HG02852 (cell line): ENCODE data around the gene TMIGD1.

Source experiments
- ATAC-seq: cut with Tn5 transposase; IDR thresholded peaks from one replicate; pipeline ENCODE4 v1.9.1; 2021; ENCODE audit warnings: mild to moderate bottlenecking, moderate library complexity; ENCODE audit not compliant: unreplicated experiment

The TMIGD1 gene

GRCh38 chr17:30290696-30291542, 42.9 kb downstream of the TMIGD1 start:
- ATAC-seq, result peak; percentile 55

- no peak for ATAC-seq
Observed at GRCh38 chr17:30290077-30290476, 43.8 kb downstream of the TMIGD1 start.

GRCh38 chr17:30279156-30279555, 54.7 kb downstream of the TMIGD1 start:
- no peak for ATAC-seq

- ATAC-seq, result no peak
Observed at GRCh38 chr17:30278032-30278431, 55.8 kb downstream of the TMIGD1 start.

- no peak for ATAC-seq
Observed at GRCh38 chr17:30275911-30276310, 57.9 kb downstream of the TMIGD1 start.

GRCh38 chr17:30274887-30275286, 59.0 kb downstream of the TMIGD1 start:
- no peak for ATAC-seq

- ATAC-seq, result no peak
Observed at GRCh38 chr17:30273373-30273772, 60.5 kb downstream of the TMIGD1 start.

- no peak for ATAC-seq
Observed at GRCh38 chr17:30271102-30271501, 62.8 kb downstream of the TMIGD1 start.

GRCh38 chr17:30267625-30268024, 66.2 kb downstream of the TMIGD1 start:
- ATAC-seq, result no peak
